Suppressor macrophage treated with lipopolysaccharide for 4 hours (primary cell): ENCODE results near the gene ENPP1.
"Not testable (repeated sequence)": the region's sequence is repeated elsewhere in the genome, so short reads cannot be mapped to it uniquely, and the experiment has no call there.

Source experiments
- DNase-seq: peaks from one replicate; pipeline ENCODE4 v3.0.0-alpha.2; 2020

Gene ENPP1

GRCh38 chr6:131832363-131832762 is 24.5 kb downstream of the ENPP1 start:
- DNase-seq = no peak

- no peak for DNase-seq
Measured at GRCh38 chr6:131838051-131838450, 30.2 kb downstream of the ENPP1 start.

GRCh38 chr6:131839388-131839787 is 31.6 kb downstream of the ENPP1 start:
- DNase-seq = no peak

- no peak for DNase-seq
Measured at GRCh38 chr6:131840441-131840840, 32.6 kb downstream of the ENPP1 start.

GRCh38 chr6:131840936-131841583 is 33.2 kb downstream of the ENPP1 start:
- DNase-seq = no peak

- DNase-seq = no peak
Measured at GRCh38 chr6:131843768-131844167, 35.9 kb downstream of the ENPP1 start.

- no peak for DNase-seq
Measured at GRCh38 chr6:131844243-131844841, 36.5 kb downstream of the ENPP1 start.

GRCh38 chr6:131846023-131846663 is 38.3 kb downstream of the ENPP1 start:
- DNase-seq = no peak

GRCh38 chr6:131846905-131847304 is 39.1 kb downstream of the ENPP1 start:
- DNase-seq = no peak

- DNase-seq = no peak
Measured at GRCh38 chr6:131849799-131850198, 42.0 kb downstream of the ENPP1 start.

- DNase-seq = no peak
Measured at GRCh38 chr6:131851049-131851769, 43.4 kb downstream of the ENPP1 start.

GRCh38 chr6:131852200-131852599 is 44.4 kb downstream of the ENPP1 start:
- DNase-seq = no peak

GRCh38 chr6:131854803-131855202 is 47.0 kb downstream of the ENPP1 start:
- DNase-seq = no peak

GRCh38 chr6:131858765-131859415 is 51.1 kb downstream of the ENPP1 start:
- DNase-seq = no peak

- DNase-seq = not testable (repeated sequence)
Measured at GRCh38 chr6:131859658-131860057, 51.8 kb downstream of the ENPP1 start.

GRCh38 chr6:131861381-131861780 is 53.6 kb downstream of the ENPP1 start:
- DNase-seq = no peak

GRCh38 chr6:131862476-131862875 is 54.7 kb downstream of the ENPP1 start:
- DNase-seq = no peak

- no peak for DNase-seq
Measured at GRCh38 chr6:131867744-131868143, 59.9 kb downstream of the ENPP1 start.

- no peak for DNase-seq
Measured at GRCh38 chr6:131868836-131869235, 61.0 kb downstream of the ENPP1 start.

GRCh38 chr6:131875647-131876046 is 67.8 kb downstream of the ENPP1 start:
- no peak for DNase-seq

GRCh38 chr6:131876545-131876944 is 68.7 kb downstream of the ENPP1 start:
- no peak for DNase-seq

GRCh38 chr6:131877999-131878789 is 70.4 kb downstream of the ENPP1 start:
- no peak for DNase-seq
